COLO668 (cell line): ENCODE results near the gene AR.
"Not testable (repeated sequence)": the region's sequence is repeated elsewhere in the genome, so short reads cannot be mapped to it uniquely, and the experiment has no call there.

Experiments used
- DNase-seq: peaks from one replicate; lab custom pipeline; 2025; ENCODE audit not compliant: unreplicated experiment; lab: John Stamatoyannopoulos, UW

The AR gene

GRCh38 chrX:67635424-67635823, 91.6 kb downstream of the AR start:
- no peak for DNase-seq

DNA sequence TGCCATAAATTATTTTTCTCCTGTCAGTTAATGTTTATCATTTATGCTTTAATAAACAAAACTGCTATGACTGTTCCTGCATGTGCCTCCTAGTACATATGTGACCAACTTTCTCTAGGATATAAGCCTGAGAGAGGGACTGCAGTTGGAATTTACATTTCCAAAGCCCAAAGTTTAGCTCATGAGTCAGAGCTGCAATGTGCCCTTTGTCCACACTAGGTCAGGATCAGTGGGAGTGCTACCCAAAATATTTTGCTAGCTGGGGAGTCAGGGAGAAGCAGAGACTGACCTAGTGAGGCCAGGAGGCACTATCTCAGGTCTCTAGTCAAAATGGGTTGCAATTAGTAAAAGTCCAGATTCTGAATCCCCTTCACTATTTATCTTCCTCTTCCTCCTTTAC, 92.7 kb downstream of the AR start:
- no peak for DNase-seq

DNA sequence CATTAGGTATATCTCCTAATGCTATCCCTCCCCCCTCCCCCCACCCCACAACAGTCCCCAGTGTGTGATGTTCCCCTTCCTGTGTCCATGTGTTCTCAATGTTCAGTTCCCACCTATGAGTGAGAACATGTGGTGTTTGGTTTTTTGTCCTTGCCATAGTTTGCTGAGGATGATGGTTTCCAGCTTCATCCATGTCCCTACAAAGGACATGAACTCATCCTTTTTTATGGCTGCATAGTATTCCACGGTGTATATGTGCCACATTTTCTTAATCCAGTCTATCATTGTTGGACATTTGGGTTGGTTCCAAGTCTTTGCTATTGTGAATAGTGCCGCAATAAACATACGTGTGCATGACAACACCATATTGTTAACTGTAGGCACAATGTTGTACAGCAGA, 93.5 kb downstream of the AR start:
- DNase-seq, result not testable (repeated sequence)

- no peak for DNase-seq
Observed at GRCh38 chrX:67648361-67648760, 104.5 kb downstream of the AR start.

GRCh38 chrX:67651437-67652142, 107.8 kb downstream of the AR start:
- DNase-seq, result no peak

GRCh38 chrX:67652543-67652942, 108.7 kb downstream of the AR start:
- no peak for DNase-seq

DNA sequence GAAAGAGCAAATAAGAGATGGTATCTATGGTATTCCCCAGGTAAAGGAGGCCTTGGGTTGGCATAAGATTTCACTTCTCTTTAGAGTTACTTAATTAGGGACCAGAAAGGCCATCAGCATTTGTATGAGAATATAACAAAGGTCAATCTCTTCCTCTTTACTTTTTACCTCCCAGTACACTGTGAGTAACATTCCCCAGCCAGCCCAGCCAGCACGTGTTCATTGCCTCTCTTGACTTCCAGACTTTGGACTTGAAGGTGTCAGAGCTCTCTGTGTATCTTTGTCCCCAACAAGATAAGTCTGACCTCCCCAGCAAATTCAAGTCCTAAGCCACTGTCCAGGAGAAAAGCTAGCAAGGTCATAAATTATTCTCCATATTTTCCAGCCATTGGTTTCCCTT, 110.5 kb downstream of the AR start:
- DNase-seq, result no peak

DNA sequence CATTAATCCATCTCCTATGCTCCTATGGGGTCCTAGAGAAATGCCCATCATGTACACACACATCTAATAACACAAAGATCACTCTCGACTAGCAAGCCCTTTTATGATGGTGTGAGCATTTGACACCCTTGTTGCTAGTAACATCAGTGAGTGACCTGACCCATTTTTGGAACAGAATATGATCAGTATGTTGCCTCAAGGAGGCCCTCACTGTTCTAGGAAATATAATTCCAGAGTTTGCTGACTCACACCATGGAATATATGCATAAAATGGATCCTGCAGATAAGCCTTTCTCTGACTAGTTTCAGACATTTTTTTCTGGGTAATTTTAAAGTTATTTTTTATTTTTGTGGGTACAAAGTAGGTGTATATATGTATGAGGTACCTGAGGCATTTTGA, 121.8 kb downstream of the AR start:
- no peak for DNase-seq

- not testable (repeated sequence) for DNase-seq
Observed at GRCh38 chrX:67670717-67671116, 126.9 kb downstream of the AR start.

- no peak for DNase-seq
Observed at GRCh38 chrX:67673741-67674274, 130.0 kb downstream of the AR start.

DNA sequence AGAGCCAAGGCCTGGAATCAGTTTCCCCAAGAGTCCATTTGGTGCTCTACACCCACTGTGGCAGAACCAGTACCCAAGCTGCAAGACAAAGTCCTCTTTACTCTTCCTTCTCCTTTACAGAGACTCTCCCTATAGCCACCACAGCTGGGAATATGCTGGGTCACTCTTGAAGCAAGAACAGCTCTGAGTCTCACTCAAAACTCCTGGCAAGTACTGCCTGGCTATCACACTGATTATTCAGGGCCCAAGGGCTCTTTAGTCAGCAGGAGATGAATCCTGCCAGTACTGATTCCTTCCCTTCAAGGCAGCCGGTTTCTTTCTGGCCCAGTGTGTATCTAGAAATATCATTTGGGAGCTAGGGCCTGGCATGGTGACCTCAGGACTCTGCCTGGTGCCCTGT, 130.9 kb downstream of the AR start:
- no peak for DNase-seq

- DNase-seq, result no peak
Observed at GRCh38 chrX:67684136-67684535, 140.3 kb downstream of the AR start.

GRCh38 chrX:67692246-67692645, 148.4 kb downstream of the AR start:
- DNase-seq, result no peak

DNA sequence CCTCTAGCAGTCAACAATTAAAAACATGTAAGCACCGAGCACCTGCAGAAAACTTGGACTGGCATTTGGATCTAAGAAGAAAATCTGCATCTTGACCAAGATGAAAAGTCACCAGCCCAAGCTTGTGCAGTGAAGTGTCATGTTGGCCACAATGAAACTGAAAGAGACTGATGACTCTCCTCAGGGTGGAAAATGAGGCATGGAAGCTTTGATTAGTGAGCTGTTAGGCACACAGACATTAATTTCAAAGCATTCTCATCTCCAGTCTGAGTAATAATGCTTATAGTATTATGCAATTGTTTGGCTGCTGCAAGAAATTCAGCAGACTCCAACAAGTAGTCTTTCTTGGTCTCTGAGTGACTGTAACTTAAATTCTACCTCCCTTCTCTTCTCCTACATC, 150.1 kb downstream of the AR start:
- no peak for DNase-seq

DNA sequence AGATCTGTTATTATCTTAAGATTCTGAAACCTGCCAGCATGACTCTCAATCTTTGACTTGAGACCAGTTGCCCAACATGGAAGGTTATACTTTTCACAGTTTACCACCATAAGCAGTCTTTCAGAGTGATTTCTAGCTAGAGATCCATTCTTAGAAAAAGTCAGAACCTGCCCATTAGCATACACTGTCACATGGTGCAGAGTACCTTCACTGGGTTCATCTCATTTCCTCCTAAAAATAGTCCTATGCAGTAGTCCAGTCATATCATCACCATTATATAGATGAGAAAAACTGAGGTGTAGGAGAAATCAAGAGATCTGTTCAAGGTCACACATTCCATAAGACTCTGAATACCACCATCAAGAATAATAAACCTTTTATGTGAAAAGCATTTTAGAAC, 153.6 kb downstream of the AR start:
- DNase-seq, result no peak

- DNase-seq, result no peak
Observed at GRCh38 chrX:67700602-67701001, 156.8 kb downstream of the AR start.

- no peak for DNase-seq
Observed at GRCh38 chrX:67714004-67714403, 170.2 kb downstream of the AR start.

DNA sequence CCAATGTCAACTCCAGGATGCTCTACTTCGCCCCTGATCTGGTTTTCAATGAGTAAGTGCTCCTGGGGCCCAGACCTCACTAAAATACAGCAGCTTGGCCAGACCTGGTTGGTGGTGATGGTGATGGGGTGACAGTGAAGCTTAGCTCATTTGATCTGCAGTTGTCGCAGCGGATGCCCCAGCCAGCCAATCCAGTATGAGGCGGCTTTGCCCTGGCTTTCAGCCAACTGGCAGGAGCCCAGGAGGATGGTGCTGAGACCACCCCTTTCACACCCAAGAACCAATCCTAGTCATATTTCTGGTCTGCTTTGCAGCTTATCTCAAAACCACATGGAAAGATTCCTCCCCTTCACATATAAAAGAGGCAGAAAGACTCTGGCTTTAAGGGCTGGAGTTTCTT, 173.8 kb downstream of the AR start:
- no peak for DNase-seq

DNA sequence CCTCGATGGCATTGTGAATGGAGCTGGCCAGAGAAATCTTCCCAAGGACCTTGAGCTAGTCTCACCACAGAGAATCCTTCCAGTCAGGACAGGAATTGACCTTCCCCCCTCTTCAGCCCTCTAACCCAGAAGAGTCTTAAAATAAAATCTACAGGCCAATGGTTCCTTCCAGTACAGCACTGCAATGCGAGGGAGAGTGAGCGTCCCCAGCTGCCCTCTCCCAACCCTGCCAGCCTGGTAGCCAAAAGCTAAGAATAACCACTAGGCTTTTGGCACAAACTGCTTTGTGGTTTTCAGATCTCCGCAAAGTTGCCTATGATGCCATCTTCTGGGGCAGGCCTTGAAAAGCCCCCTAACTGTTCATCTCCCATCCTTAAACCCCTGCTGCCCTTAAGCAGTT, 175.1 kb downstream of the AR start:
- no peak for DNase-seq

DNA sequence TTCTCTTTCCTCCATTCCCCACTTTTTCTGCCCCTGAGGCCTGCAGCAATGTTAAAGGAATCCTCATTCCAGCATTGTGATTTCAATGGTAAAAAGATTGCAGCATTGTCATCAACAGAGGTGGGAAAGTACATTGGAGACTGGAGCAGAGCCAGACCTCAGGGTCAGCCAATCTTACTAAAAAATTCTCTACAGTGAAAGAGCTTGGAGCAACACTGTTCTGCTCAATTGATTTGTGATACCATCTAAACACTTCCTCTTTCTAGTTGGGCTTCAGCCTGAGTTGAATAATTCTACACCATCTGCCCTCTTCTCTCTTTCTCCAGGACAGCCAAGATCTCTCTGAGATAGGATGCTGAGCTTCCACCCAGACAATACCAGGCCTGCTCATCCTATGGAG, 176.5 kb downstream of the AR start:
- no peak for DNase-seq

GRCh38 chrX:67721321-67721720, 177.5 kb downstream of the AR start:
- no peak for DNase-seq

- no peak for DNase-seq
Observed at GRCh38 chrX:67723580-67724351, 179.9 kb downstream of the AR start.
